OCI-LY3 (cell line): ENCODE data around the gene PCSK4.

ENCODE experiments used
- H2AFZ ChIP-seq: fragments of 200-600, 300-600 bp; shearing (Covaris generic); 2 replicates; pipeline ENCODE4 v1.6.0; 2014; ENCODE audit warnings: antibody characterized with exemption, low read depth, low read length
- H3K27ac ChIP-seq: fragments of 200-600, 300-600 bp; sonication (generic); 2 replicates; pipeline ENCODE4 v1.5.1; 2014; ENCODE audit warnings: mild to moderate bottlenecking, low read length, moderate library complexity, mixed read lengths
- H3K27me3 ChIP-seq: fragments of 200-600, 300-600 bp; sonication (generic); 2 replicates; pipeline ENCODE4 v1.6.1; 2014; ENCODE audit warnings: low read depth, low read length, mixed read lengths
- H3K36me3 ChIP-seq: fragments of 200-600, 300-600 bp; sonication (generic); replicated peaks from 2 replicates; pipeline ENCODE3; 2014; ENCODE audit warnings: low read depth, low read length, mixed read lengths
- H3K4me1 ChIP-seq: fragments of 300-600, 200-600 bp; sonication (generic); 2 replicates; pipeline ENCODE4 v1.6.1; 2014; ENCODE audit warnings: low read length, mixed read lengths
- H3K4me2 ChIP-seq: fragments of 200-600, 300-600 bp; sonication (generic); 2 replicates; pipeline ENCODE4 v1.6.1; 2014; ENCODE audit warnings: low read length, mixed read lengths
- H3K4me3 ChIP-seq: fragments of 300-600, 200-600 bp; sonication (generic); 2 replicates; pipeline ENCODE4 v1.5.1; 2014; ENCODE audit warnings: antibody characterized with exemption, mild to moderate bottlenecking, low read length, moderate library complexity
- H3K79me2 ChIP-seq: fragments of 300-600, 200-600 bp; shearing (Covaris generic); 2 replicates; pipeline ENCODE4 v1.6.1; 2014; ENCODE audit warnings: mild to moderate bottlenecking, low read length, mixed read lengths
- H3K9ac ChIP-seq: fragments of 300-600, 200-600 bp; shearing (Covaris generic); 2 replicates; pipeline ENCODE4 v1.6.0; 2014; ENCODE audit warnings: mild to moderate bottlenecking, low read length, moderate library complexity
- H3K9me3 ChIP-seq: fragments of 200-600, 300-600 bp; shearing (Covaris generic); 2 replicates; pipeline ENCODE4 v1.6.1; 2014; ENCODE audit warnings: low read length, mixed read lengths; ENCODE audit not compliant: insufficient read depth
- H4K20me1 ChIP-seq: fragments of 200-600, 300-600 bp; sonication (generic); 2 replicates; pipeline ENCODE4 v1.6.1; 2016; ENCODE audit warnings: low read length, mixed read lengths; ENCODE audit not compliant: insufficient read depth
- EZH2phosphoT487 ChIP-seq: fragments of 200-600 bp; shearing (Covaris generic); IDR thresholded peaks from 2 replicates; pipeline ENCODE4 v1.6.1; 2018; ENCODE audit warnings: antibody characterized with exemption, mixed run types, low read depth
- TF ChIP-seq, protein P1 (sequence below): fragments of 200-600, 300-600 bp; sonication (generic); IDR thresholded peaks from 2 replicates; pipeline ENCODE4 v1.5.1; 2014; ENCODE audit warnings: antibody characterized with exemption, low read length, low read depth

The PCSK4 gene

GRCh38 chr19:1431759-1432506 is 58.2 kb downstream of the PCSK4 start:
- no peak for TF ChIP-seq EZH2phosphoT487
- TF ChIP-seq, protein P1, sequence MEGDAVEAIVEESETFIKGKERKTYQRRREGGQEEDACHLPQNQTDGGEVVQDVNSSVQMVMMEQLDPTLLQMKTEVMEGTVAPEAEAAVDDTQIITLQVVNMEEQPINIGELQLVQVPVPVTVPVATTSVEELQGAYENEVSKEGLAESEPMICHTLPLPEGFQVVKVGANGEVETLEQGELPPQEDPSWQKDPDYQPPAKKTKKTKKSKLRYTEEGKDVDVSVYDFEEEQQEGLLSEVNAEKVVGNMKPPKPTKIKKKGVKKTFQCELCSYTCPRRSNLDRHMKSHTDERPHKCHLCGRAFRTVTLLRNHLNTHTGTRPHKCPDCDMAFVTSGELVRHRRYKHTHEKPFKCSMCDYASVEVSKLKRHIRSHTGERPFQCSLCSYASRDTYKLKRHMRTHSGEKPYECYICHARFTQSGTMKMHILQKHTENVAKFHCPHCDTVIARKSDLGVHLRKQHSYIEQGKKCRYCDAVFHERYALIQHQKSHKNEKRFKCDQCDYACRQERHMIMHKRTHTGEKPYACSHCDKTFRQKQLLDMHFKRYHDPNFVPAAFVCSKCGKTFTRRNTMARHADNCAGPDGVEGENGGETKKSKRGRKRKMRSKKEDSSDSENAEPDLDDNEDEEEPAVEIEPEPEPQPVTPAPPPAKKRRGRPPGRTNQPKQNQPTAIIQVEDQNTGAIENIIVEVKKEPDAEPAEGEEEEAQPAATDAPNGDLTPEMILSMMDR = no peak
- Histone ChIP-seq H3K27ac (no peak overlapping the region), H3K9ac (no peak overlapping the region), H3K9me3 (no peaks in the 10 kb centered on the region), H3K79me2 (peaks cover 58% of the 10 kb centered on the region), H3K4me2 (no peak overlapping the region), H3K4me1 (no peaks in the 10 kb centered on the region), H3K27me3 (no peaks in the 10 kb centered on the region), H3K36me3 (peaks cover 74% of the 10 kb centered on the region), H2AFZ (no peak overlapping the region), H4K20me1 (peaks cover 38% of the 10 kb centered on the region; the same call in 1 of the 2 replicates), H3K4me3 (no peak overlapping the region)
